ENCODE results near the gene ARHGAP8. TPM values are rescaled to one million over a fixed set of nuclear protein-coding genes. Genes with fewer than 3 reads are reported as not detected.

ARHGAP8 gene
- total and polyA plus RNA-seq, 2 experiments from 2014 or later, result 62.8 to 64.9 TPM

DNA sequence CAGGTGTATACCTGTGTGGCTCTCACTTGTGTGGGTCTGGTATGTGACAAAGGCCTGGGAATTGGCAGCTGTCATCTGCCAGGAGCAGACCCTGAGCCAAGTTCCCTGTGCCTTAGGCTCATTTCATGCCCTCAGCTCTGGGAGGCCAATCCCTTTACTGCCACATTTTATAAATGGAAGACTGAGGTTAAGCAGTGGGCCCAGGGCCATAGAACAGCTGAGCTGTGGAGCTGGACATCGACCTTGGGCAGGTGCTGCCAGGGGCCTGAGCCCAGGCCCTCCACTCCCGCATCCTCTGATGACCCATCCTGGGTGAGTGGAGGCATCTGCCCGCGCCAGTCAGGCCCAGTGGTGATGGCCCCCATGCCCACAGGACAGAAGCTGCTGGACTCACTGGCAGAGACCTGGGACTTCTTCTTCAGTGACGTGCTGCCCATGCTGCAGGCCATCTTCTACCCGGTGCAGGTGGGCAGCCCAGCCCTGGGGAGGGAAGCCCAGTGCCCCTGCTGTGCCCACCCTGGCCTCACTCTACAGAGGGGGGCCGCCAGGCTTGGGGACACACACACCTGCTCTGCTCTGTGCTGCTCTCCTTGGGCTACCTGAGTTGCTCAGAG lies 20.9 kb upstream of the ARHGAP8 start:
- H3K27ac ChIP-seq (ENCODE audit: low read depth), result no peak overlapping the region
- no peak overlapping the region for H3K4me2 ChIP-seq
- no peaks in the 10 kb centered on the region for H4K20me1 ChIP-seq (replicated peaks; ENCODE audit: insufficient read depth)
- Mint-ChIP-seq H3K36me3 (ENCODE audit: low read depth) (no peaks in the 10 kb centered on the region; the same call in 1 of the 3 replicates), H3K9me3 (no peaks in the 10 kb centered on the region), H3K4me3 (no peak overlapping the region), H3K27ac (no peak overlapping the region), H3K4me1 (peaks cover 10% of the 10 kb centered on the region; the same call in 2 of the 3 replicates), H3K27me3 (ENCODE audit: insufficient read depth, low read depth, poor library complexity) (peaks cover 9% of the 10 kb centered on the region)
- TF ChIP-seq, protein P1, sequence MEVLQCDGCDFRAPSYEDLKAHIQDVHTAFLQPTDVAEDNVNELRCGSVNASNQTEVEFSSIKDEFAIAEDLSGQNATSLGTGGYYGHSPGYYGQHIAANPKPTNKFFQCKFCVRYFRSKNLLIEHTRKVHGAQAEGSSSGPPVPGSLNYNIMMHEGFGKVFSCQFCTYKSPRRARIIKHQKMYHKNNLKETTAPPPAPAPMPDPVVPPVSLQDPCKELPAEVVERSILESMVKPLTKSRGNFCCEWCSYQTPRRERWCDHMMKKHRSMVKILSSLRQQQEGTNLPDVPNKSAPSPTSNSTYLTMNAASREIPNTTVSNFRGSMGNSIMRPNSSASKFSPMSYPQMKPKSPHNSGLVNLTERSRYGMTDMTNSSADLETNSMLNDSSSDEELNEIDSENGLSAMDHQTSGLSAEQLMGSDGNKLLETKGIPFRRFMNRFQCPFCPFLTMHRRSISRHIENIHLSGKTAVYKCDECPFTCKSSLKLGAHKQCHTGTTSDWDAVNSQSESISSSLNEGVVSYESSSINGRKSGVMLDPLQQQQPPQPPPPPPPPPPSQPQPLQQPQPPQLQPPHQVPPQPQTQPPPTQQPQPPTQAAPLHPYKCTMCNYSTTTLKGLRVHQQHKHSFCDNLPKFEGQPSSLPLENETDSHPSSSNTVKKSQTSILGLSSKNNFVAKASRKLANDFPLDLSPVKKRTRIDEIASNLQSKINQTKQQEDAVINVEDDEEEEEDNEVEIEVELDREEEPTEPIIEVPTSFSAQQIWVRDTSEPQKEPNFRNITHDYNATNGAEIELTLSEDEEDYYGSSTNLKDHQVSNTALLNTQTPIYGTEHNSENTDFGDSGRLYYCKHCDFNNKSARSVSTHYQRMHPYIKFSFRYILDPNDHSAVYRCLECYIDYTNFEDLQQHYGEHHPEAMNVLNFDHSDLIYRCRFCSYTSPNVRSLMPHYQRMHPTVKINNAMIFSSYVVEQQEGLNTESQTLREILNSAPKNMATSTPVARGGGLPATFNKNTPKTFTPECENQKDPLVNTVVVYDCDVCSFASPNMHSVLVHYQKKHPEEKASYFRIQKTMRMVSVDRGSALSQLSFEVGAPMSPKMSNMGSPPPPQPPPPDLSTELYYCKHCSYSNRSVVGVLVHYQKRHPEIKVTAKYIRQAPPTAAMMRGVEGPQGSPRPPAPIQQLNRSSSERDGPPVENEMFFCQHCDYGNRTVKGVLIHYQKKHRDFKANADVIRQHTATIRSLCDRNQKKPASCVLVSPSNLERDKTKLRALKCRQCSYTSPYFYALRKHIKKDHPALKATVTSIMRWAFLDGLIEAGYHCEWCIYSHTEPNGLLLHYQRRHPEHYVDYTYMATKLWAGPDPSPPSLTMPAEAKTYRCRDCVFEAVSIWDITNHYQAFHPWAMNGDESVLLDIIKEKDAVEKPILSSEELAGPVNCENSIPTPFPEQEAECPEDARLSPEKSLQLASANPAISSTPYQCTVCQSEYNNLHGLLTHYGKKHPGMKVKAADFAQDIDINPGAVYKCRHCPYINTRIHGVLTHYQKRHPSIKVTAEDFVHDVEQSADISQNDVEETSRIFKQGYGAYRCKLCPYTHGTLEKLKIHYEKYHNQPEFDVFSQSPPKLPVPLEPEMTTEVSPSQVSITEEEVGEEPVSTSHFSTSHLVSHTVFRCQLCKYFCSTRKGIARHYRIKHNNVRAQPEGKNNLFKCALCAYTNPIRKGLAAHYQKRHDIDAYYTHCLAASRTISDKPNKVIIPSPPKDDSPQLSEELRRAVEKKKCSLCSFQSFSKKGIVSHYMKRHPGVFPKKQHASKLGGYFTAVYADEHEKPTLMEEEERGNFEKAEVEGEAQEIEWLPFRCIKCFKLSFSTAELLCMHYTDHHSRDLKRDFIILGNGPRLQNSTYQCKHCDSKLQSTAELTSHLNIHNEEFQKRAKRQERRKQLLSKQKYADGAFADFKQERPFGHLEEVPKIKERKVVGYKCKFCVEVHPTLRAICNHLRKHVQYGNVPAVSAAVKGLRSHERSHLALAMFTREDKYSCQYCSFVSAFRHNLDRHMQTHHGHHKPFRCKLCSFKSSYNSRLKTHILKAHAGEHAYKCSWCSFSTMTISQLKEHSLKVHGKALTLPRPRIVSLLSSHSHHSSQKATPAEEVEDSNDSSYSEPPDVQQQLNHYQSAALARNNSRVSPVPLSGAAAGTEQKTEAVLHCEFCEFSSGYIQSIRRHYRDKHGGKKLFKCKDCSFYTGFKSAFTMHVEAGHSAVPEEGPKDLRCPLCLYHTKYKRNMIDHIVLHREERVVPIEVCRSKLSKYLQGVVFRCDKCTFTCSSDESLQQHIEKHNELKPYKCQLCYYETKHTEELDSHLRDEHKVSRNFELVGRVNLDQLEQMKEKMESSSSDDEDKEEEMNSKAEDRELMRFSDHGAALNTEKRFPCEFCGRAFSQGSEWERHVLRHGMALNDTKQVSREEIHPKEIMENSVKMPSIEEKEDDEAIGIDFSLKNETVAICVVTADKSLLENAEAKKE (CRISPR knock-in tag; IDR thresholded peaks at IDR 0.05), result no peak
- no peak for TF ChIP-seq CREB1 (CRISPR knock-in tag; IDR thresholded peaks at IDR 0.05; ENCODE audit: low read depth)
- no peak for TF ChIP-seq POLR2AphosphoS5 (IDR thresholded peaks at IDR 0.05; ENCODE audit: low read depth)
- no peak for TF ChIP-seq JUNB (IDR thresholded peaks at IDR 0.05; ENCODE audit: unreplicated experiment)
- TF ChIP-seq EZH2 (IDR thresholded peaks at IDR 0.05; ENCODE audit: low read depth, unreplicated experiment), result no peak
- TF ChIP-seq, protein P2, sequence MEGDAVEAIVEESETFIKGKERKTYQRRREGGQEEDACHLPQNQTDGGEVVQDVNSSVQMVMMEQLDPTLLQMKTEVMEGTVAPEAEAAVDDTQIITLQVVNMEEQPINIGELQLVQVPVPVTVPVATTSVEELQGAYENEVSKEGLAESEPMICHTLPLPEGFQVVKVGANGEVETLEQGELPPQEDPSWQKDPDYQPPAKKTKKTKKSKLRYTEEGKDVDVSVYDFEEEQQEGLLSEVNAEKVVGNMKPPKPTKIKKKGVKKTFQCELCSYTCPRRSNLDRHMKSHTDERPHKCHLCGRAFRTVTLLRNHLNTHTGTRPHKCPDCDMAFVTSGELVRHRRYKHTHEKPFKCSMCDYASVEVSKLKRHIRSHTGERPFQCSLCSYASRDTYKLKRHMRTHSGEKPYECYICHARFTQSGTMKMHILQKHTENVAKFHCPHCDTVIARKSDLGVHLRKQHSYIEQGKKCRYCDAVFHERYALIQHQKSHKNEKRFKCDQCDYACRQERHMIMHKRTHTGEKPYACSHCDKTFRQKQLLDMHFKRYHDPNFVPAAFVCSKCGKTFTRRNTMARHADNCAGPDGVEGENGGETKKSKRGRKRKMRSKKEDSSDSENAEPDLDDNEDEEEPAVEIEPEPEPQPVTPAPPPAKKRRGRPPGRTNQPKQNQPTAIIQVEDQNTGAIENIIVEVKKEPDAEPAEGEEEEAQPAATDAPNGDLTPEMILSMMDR (conservative IDR thresholded peaks at IDR 0.05; ENCODE audit: low read depth in 2 of 2), result no peak
- TF ChIP-seq, protein P3, sequence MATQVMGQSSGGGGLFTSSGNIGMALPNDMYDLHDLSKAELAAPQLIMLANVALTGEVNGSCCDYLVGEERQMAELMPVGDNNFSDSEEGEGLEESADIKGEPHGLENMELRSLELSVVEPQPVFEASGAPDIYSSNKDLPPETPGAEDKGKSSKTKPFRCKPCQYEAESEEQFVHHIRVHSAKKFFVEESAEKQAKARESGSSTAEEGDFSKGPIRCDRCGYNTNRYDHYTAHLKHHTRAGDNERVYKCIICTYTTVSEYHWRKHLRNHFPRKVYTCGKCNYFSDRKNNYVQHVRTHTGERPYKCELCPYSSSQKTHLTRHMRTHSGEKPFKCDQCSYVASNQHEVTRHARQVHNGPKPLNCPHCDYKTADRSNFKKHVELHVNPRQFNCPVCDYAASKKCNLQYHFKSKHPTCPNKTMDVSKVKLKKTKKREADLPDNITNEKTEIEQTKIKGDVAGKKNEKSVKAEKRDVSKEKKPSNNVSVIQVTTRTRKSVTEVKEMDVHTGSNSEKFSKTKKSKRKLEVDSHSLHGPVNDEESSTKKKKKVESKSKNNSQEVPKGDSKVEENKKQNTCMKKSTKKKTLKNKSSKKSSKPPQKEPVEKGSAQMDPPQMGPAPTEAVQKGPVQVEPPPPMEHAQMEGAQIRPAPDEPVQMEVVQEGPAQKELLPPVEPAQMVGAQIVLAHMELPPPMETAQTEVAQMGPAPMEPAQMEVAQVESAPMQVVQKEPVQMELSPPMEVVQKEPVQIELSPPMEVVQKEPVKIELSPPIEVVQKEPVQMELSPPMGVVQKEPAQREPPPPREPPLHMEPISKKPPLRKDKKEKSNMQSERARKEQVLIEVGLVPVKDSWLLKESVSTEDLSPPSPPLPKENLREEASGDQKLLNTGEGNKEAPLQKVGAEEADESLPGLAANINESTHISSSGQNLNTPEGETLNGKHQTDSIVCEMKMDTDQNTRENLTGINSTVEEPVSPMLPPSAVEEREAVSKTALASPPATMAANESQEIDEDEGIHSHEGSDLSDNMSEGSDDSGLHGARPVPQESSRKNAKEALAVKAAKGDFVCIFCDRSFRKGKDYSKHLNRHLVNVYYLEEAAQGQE (IDR thresholded peaks at IDR 0.05; ENCODE audit: unreplicated experiment), result no peak
- no peak for TF ChIP-seq ZNF331 (CRISPR knock-in tag; IDR thresholded peaks at IDR 0.05; ENCODE audit: low read depth)
- TF ChIP-seq ZNF114 (CRISPR knock-in tag; IDR thresholded peaks at IDR 0.05), result no peak
- TF ChIP-seq, protein P4, sequence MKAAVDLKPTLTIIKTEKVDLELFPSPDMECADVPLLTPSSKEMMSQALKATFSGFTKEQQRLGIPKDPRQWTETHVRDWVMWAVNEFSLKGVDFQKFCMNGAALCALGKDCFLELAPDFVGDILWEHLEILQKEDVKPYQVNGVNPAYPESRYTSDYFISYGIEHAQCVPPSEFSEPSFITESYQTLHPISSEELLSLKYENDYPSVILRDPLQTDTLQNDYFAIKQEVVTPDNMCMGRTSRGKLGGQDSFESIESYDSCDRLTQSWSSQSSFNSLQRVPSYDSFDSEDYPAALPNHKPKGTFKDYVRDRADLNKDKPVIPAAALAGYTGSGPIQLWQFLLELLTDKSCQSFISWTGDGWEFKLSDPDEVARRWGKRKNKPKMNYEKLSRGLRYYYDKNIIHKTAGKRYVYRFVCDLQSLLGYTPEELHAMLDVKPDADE (IDR thresholded peaks at IDR 0.05), result no peak
- TF ChIP-seq EZH2phosphoT487 (IDR thresholded peaks at IDR 0.05; ENCODE audit: unreplicated experiment), result no peak
- TF ChIP-seq STAT1 (IDR thresholded peaks at IDR 0.05; ENCODE audit: unreplicated experiment), result no peak
- TF ChIP-seq NANOG (IDR thresholded peaks at IDR 0.05; ENCODE audit: borderline replicate concordance), result no peak
- DNase-seq (ENCODE audit: low spot score), result no peak
- H3F3A ChIP-seq (replicated peaks; ENCODE audit: low read depth), result peaks cover 4% of the 10 kb centered on the region
- no peaks in the 10 kb centered on the region for H3K79me2 ChIP-seq (replicated peaks; ENCODE audit: insufficient read depth)
- H3K36me3 ChIP-seq (ENCODE audit: insufficient read depth), result no peaks in the 10 kb centered on the region
- no peak for ATAC-seq
- H3K4me1 ChIP-seq (ENCODE audit: insufficient read depth), result no peaks in the 10 kb centered on the region
- H3K27me3 ChIP-seq (ENCODE audit: insufficient read depth), result no peaks in the 10 kb centered on the region
- H3K9me2 ChIP-seq (ENCODE audit: insufficient read depth), result no peaks in the 10 kb centered on the region
- no peak overlapping the region for H2AFZ ChIP-seq
- no peak overlapping the region for H3K4me3 ChIP-seq
